ENCODE data around the gene TST. TPM values are rescaled to one million over a fixed set of nuclear protein-coding genes. Genes with fewer than 3 reads are reported as not detected.

Gene TST
- total RNA-seq: 60.7 and 73.8 TPM in 2 replicates

DNA sequence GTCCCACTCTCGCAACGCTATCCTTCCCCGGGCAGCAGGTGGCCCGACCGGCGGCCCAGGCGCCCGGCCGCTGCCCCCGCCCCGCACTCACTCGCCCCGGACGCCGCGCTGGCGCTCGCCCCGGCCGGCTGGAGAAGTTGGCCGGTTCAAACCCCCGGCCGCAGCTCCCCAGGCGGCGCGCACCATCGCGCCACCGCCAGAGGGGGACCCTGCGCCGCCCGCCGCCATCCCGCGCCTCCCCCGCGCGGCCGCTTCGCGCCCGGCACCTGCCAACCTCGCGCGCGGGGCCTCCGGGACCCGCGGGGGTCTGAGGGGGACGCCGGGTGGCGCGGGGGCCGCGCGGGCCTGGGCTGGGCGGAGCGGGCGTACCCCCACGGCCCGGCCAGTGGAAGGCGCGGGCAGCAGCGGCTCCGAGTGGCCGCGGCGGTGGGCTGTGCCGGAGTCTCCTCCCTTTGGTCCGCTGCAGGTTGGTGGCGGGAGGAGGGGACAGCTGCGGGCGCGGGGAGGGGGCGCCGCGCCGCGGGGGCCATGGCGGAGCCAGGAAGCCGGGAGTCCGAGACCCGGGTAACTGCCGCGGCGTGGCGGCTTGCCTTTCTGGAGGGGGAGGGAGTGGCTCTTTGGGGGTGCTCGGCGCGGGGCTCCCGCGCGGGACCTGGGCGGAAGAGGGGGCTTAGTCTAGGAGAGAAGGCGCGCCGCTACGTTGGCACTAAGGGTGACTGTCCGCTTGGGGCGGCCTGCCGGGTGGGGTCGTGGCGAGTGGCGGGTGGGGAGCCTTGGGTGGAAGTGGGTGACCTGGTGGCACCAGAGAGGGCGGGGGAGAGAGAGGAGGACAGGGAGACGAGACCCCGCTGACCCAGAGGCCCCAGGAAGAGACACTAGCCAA is at the start of gene TST, which contains the start of gene MPST:
TSS of gene TST (minus strand) at position 139 of the 883 bp plus-strand sequence. CDS start 715 bp downstream, outside the sequence.
TSS of gene MPST (plus strand) at position 434 of the 883 bp plus-strand sequence. CDS start at position 529, 95 bp downstream.

DNA sequence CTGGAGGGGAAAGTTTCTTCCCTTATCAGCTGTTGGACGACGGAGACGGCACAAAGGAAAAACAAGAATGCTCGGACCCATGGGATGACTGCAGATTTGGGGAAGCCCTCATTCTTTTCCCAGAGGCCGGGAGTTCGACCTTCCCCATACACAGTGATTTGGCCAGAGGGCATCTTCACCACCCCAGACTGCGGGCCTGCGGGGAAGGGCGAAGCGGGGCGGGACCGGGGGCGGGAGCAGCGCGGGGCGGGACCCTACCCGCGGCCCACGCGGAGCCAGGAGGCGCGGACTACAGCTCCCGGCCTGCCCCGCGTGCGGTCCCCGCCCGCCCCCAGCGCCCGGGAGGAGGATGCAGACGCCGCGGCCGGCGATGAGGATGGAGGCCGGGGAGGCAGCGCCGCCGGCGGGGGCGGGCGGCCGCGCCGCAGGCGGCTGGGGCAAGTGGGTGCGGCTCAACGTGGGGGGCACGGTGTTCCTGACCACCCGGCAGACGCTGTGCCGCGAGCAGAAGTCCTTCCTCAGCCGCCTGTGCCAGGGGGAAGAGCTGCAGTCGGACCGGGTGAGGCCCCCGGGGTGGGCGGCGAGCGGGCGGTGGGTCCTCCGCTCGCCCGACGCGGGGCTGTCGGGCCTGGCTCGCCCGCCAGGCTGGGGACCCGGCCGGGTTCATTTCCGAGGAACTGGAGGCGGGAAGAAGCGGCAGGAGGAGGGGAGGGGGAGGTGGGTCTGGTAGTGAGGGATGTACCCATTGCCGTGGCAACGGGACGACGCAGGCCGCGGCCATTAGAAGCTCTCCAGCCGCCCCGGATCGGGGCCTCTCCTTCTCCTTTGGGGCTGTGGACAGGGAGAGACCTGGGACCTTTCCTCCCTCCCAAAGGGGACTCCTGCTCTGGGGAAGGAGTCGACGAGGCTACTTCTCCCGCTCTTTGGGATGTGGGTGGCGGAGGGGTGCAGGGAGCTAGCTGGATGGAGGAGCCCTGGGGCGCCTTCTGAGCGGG is 32.4 kb upstream of the TST start, which contains the start of gene KCTD17:
TSS of gene KCTD17 (plus strand) at position 352 of the 995 bp plus-strand sequence. CDS start at position 371, 19 bp downstream.

Small RNAs within 50 kb of the gene (small RNA-seq; reads per million reads assigned to genes)
- gene RF00019: not detected

Other genes starting within 250 kb of the TST start
- gene IFT27, start 243.3 kb downstream of the TST start, total RNA-seq: 13.6 and 18.0 TPM in 2 replicates
- gene PVALB, start 202.4 kb downstream of the TST start, total RNA-seq: not detected in 2 replicates
- gene NCF4, start 158.4 kb downstream of the TST start, total RNA-seq: not detected in 2 replicates
- 15.6 and 21.6 TPM in 2 replicates for gene CSF2RB, start 105.8 kb downstream of the TST start, total RNA-seq
- gene MPST, start 295 bp upstream of the TST start, total RNA-seq: 103 and 165 TPM in 2 replicates
- 33.9 and 37.2 TPM in 2 replicates for gene KCTD17, start 32.3 kb upstream of the TST start, total RNA-seq
- not detected in 2 replicates for gene TMPRSS6, start 90.3 kb upstream of the TST start, total RNA-seq
- gene IL2RB, start 130.5 kb upstream of the TST start, total RNA-seq: under 0.01 TPM in 1 of 2 replicates, not detected in the other
- 13.0 and 14.4 TPM in 2 replicates for gene C1QTNF6, start 168.8 kb upstream of the TST start, total RNA-seq
- gene SSTR3, start 193.0 kb upstream of the TST start, total RNA-seq: not detected in 2 replicates
- 82.8 and 98.0 TPM in 2 replicates for gene RAC2, start 224.8 kb upstream of the TST start, total RNA-seq

Data from vein endothelial cell (primary cell).